PFSK-1 (cell line): ENCODE data around the gene ANXA3.
A peak's percentile ranks its signal among the peaks of the same experiment; 100 is the strongest.

Experiments used
- FOXP2 ChIP-seq: optimal IDR thresholded peaks from 2 replicates; pipeline ENCODE3; 2011; ENCODE audit warnings: borderline replicate concordance, control low read depth, inconsistent platforms; ENCODE audit not compliant: insufficient read depth; ENCODE audit errors: extremely low read length, extremely low read depth
- POLR2AphosphoS5 ChIP-seq: IDR thresholded peaks from 2 replicates; pipeline ENCODE4 v1.6.1; 2012; ENCODE audit warnings: low read depth, mild to moderate bottlenecking, control low read depth, low read length, moderate library complexity
- REST ChIP-seq, 2 experiments: IDR thresholded peaks; 2 replicates each; pipeline versions ENCODE4 v1.6.1 to v1.8.0; 2011 to 2012; ENCODE audit warnings: low read depth in 2 of 2, low read length in 2 of 2, control low read depth in 1 of 2, inconsistent platforms in 1 of 2, mild to moderate bottlenecking in 1 of 2, moderate library complexity in 1 of 2; ENCODE audit not compliant: insufficient read depth in 1 of 2
- SIN3A ChIP-seq: IDR thresholded peaks from 2 replicates; pipeline ENCODE4 v1.6.1; 2012; ENCODE audit warnings: mild to moderate bottlenecking, low read length, moderate library complexity, borderline replicate concordance; ENCODE audit not compliant: insufficient read depth
- TAF1 ChIP-seq: IDR thresholded peaks from 2 replicates; pipeline ENCODE4 v1.6.1; 2012; ENCODE audit warnings: low read length, control low read depth, borderline replicate concordance; ENCODE audit not compliant: insufficient read depth

Gene ANXA3

GRCh38 chr4:78603384-78603783 lies 51.8 kb downstream of the ANXA3 start:
- TF ChIP-seq TAF1 (no peak), FOXP2 (no peak), POLR2AphosphoS5 (no peak)

- TF ChIP-seq TAF1 = no peak
Measured at GRCh38 chr4:78604988-78605387, 53.4 kb downstream of the ANXA3 start.

- TF ChIP-seq TAF1 (no peak), REST (IDR thresholded peaks at IDR 0.05; ENCODE audit: insufficient read depth in 1 of 2, low read depth in 2 of 2, low read length in 2 of 2) (peak in 1 of 2 experiments; percentile 56; a peak in 1 of 4 replicates)
Measured at GRCh38 chr4:78606035-78606434, 54.5 kb downstream of the ANXA3 start.

GRCh38 chr4:78606530-78607095 lies 55.0 kb downstream of the ANXA3 start:
- TF ChIP-seq FOXP2 (no peak), SIN3A (no peak), REST (IDR thresholded peaks at IDR 0.05; ENCODE audit: insufficient read depth in 1 of 2, low read depth in 2 of 2, low read length in 2 of 2) (no peak), POLR2AphosphoS5 (no peak), TAF1 (no peak)

- TF ChIP-seq REST (IDR thresholded peaks at IDR 0.05; ENCODE audit: insufficient read depth in 1 of 2, low read depth in 2 of 2, low read length in 2 of 2) = no peak
- no peak for TF ChIP-seq POLR2AphosphoS5
- no peak for TF ChIP-seq TAF1
- no peak for TF ChIP-seq FOXP2
- no peak for TF ChIP-seq SIN3A
Measured at GRCh38 chr4:78608684-78609083, 57.1 kb downstream of the ANXA3 start.

GRCh38 chr4:78609580-78609979 lies 58.0 kb downstream of the ANXA3 start:
- no peak for TF ChIP-seq REST (IDR thresholded peaks at IDR 0.05; ENCODE audit: insufficient read depth in 1 of 2, low read depth in 2 of 2, low read length in 2 of 2)
- no peak for TF ChIP-seq SIN3A
- no peak for TF ChIP-seq TAF1
- TF ChIP-seq FOXP2 = no peak
- no peak for TF ChIP-seq POLR2AphosphoS5
